NT2/D1 (cell line): ENCODE results near the gene SIK3.

Experiments
- SUZ12 ChIP-seq: IDR thresholded peaks from 2 replicates; pipeline ENCODE4 v1.6.1; 2011; ENCODE audit not compliant: insufficient read length, insufficient read depth; ENCODE audit errors: extremely low read depth
- YY1 ChIP-seq: IDR thresholded peaks from 2 replicates; pipeline ENCODE4 v1.6.1; 2011; ENCODE audit not compliant: insufficient read length, insufficient read depth
- ZNF274 ChIP-seq: IDR thresholded peaks from 2 replicates; pipeline ENCODE4 v1.6.1; 2011; ENCODE audit warnings: mild to moderate bottlenecking, low read depth, low read length

GRCh38 chr11:116936754-116937446 lies 161.3 kb downstream of the SIK3 start:
- TF ChIP-seq SUZ12 (no peak), ZNF274 (no peak), YY1 (no peak)
